Fibroblast of the conjunctiva (primary cell): ENCODE measurements around the gene NEGR1.
A peak's percentile ranks its signal among the peaks of the same experiment; 100 is the strongest.

Experiments used
- DNase-seq: peaks from one replicate; pipeline ENCODE4 v3.0.0-alpha.2; 2010; ENCODE audit warnings: low read depth

NEGR1 gene

GRCh38 chr1:72117621-72118020, 164.7 kb downstream of the NEGR1 start:
- DNase-seq = no peak

GRCh38 chr1:72115290-72115689, 167.0 kb downstream of the NEGR1 start:
- DNase-seq = no peak

GRCh38 chr1:72111662-72112061, 170.7 kb downstream of the NEGR1 start:
- no peak for DNase-seq

GRCh38 chr1:72109916-72110315, 172.4 kb downstream of the NEGR1 start:
- DNase-seq = no peak

GRCh38 chr1:72105201-72105600, 177.1 kb downstream of the NEGR1 start:
- DNase-seq = no peak

- no peak for DNase-seq
Measured at GRCh38 chr1:72101840-72102632, 180.3 kb downstream of the NEGR1 start.

- DNase-seq = no peak
Measured at GRCh38 chr1:72100771-72101170, 181.6 kb downstream of the NEGR1 start.

- no peak for DNase-seq
Measured at GRCh38 chr1:72097851-72098570, 184.3 kb downstream of the NEGR1 start.

- no peak for DNase-seq
Measured at GRCh38 chr1:72094209-72094608, 188.1 kb downstream of the NEGR1 start.

GRCh38 chr1:72086394-72086793, 195.9 kb downstream of the NEGR1 start:
- DNase-seq = no peak

GRCh38 chr1:72075425-72075824, 206.9 kb downstream of the NEGR1 start:
- no peak for DNase-seq

GRCh38 chr1:72066431-72066830, 215.9 kb downstream of the NEGR1 start:
- DNase-seq = no peak

- DNase-seq = no peak
Measured at GRCh38 chr1:72064196-72065075, 217.9 kb downstream of the NEGR1 start.

- no peak for DNase-seq
Measured at GRCh38 chr1:72063364-72064044, 218.8 kb downstream of the NEGR1 start.

GRCh38 chr1:72062584-72062983, 219.8 kb downstream of the NEGR1 start:
- no peak for DNase-seq

- DNase-seq = no peak
Measured at GRCh38 chr1:72060466-72061245, 221.7 kb downstream of the NEGR1 start.

- no peak for DNase-seq
Measured at GRCh38 chr1:72056516-72056915, 225.8 kb downstream of the NEGR1 start.

- no peak for DNase-seq
Measured at GRCh38 chr1:72051538-72051937, 230.8 kb downstream of the NEGR1 start.

GRCh38 chr1:72050551-72050950, 231.8 kb downstream of the NEGR1 start:
- no peak for DNase-seq

- peak; percentile 29 for DNase-seq
Measured at GRCh38 chr1:72037745-72038343, 244.5 kb downstream of the NEGR1 start.

GRCh38 chr1:72034827-72035226, 247.5 kb downstream of the NEGR1 start:
- DNase-seq = no peak
